HG03039 (cell line): ENCODE results near the gene PHACTR1.

Source experiments
- ATAC-seq: cut with Tn5 transposase; IDR thresholded peaks from one replicate; pipeline ENCODE4 v1.9.1; 2021; ENCODE audit warnings: mild to moderate bottlenecking, moderate library complexity; ENCODE audit not compliant: unreplicated experiment

PHACTR1 gene

GRCh38 chr6:13296536-13296997 is 580.0 kb downstream of the PHACTR1 start:
- ATAC-seq: no peak

- no peak for ATAC-seq
Measured at GRCh38 chr6:13297391-13297790, 580.8 kb downstream of the PHACTR1 start.

DNA sequence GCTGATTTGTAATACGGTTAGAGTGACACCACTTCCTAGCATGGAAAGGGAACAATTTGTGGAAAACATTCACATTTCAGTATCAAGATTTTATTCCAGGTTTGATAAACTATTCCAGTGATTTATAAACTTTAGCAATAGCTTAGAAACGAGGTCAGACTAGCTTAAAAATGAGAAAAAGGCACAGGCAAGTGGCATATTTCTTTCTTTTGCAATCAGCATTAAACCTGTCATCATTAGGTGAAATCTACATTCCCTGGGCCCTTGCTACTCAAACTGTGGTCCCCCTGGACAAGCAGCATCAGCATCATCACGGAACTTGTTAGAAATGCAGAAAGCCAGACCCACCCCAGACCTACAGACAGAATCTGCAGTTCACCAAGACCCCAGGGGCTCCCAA is 581.9 kb downstream of the PHACTR1 start:
- no peak for ATAC-seq

- ATAC-seq: no peak
Measured at GRCh38 chr6:13299403-13299821, 582.8 kb downstream of the PHACTR1 start.

DNA sequence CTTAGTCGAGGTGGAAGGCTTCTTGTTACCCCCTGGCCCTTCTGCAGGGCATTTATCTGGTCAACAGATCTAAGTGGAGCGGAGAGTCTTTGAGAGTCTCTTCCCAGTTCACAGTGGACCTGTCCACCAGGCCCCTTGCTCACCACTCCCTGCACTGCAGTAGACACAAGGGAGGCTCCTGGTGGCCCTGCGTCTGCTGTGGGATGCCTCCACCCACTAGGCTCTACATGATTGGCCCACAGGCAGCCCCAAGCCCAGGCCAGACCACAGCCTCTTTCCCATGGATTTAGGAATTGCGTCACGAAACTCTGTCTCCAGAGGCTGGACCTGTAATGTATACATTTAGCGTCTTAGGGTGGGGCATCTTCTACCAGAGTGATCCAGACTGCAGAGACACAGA is 583.4 kb downstream of the PHACTR1 start:
- ATAC-seq: no peak

DNA sequence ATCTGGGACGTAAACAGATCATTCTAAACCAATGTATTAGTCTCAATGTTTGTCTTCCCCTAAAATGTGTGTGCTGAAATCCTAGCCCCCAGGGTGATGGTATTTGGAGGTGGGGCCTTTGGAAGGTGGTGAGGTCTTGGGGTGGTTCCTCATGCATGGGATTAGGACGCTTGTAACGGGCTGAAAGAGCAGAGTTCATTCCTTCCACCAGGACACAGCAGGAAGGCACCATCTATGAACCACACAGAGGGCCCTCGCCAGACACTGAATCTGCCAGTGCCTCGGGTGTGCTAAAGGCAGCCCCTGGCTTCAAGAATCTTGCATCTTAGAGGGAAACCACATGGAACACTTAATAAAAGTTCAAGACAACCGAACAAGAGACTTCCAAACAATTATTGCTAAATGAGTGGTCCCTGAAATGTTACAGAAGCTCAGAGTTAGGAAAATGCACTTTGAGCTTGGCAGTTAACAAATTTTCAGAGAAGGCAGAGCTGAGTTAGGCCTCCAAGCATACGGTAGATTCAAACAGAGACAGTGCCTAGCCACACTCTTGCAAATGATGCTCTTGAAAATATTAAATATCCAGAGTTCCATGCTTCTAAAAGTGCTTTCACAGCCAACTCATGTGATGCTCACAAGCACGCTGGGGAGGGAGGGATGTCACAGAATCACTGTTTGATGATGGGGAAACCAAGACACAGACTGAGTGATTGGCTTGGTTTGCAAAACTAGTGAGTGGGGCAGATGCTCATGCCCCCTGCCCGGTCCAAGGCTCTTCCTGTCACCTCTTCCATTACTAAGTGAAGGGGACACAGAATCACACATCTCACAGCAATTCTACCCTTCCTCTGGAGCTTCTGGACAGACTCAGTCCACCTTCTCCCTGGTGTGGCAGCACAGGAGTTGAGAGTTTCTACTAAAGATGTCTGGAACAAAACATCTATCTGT is 584.4 kb downstream of the PHACTR1 start:
- ATAC-seq: no peak

DNA sequence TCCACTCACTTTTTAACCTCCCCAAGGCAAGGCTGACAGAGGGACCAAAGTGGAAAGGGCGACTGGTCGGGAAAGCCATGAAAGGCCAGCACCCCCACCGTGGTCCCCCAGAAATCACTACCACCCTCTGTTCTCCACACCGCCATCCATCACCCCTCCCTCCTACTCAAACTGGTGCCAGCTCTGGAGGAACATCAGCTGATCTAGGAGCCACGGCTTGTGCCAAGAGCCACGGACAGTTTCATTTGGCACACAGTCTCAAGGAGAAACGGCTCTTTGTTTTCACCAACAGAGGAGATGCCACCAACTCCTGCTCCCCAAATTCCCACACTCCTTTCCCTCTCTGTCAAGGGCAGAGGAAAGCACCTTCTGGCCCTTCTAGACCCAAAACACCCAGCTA is 585.7 kb downstream of the PHACTR1 start:
- ATAC-seq: no peak

GRCh38 chr6:13302751-13303667 is 586.4 kb downstream of the PHACTR1 start:
- peak; percentile 51 for ATAC-seq

DNA sequence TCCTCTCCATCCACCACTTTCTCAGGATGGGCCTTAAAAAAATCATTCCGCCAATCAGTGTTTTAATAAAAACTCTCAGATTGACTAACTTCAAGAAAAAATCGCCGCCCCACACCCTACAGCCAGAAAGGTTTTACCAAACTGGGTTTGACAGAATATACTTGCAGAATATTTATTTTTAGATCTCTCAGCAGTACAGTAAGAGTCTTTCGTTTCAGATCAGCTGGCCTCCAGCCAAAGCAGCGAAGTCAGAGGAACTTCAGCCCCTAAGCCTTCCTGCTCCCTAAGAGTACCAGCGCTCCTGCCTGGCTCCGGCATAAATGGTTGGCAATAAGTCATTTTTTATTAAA is 587.1 kb downstream of the PHACTR1 start:
- ATAC-seq: peak; percentile 51

DNA sequence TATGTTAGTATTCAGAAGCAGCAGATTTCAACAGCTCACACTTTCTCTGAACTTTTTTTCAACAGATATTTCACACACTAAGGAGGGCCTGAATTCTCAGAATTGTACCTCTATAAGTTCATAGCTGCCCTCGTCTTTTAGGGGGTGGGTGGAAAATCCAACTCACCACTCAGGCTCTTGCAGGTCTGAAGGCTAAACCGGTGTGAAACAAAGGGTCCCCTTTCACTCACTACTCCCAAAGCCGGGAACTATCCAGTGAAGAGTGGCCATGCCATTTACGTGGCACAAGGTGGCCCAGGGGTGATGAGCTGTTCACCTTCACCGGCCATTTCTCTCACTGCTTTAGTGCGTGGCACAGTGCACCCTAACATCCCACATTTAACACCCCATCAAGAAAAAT is 587.5 kb downstream of the PHACTR1 start:
- ATAC-seq: no peak

- ATAC-seq: no peak
Measured at GRCh38 chr6:13304580-13305260, 588.2 kb downstream of the PHACTR1 start.

- ATAC-seq: no peak
Measured at GRCh38 chr6:13305288-13305687, 588.7 kb downstream of the PHACTR1 start.

GRCh38 chr6:13305791-13306190 is 589.2 kb downstream of the PHACTR1 start:
- ATAC-seq: no peak

- ATAC-seq: no peak
Measured at GRCh38 chr6:13307508-13307995, 591.0 kb downstream of the PHACTR1 start.

DNA sequence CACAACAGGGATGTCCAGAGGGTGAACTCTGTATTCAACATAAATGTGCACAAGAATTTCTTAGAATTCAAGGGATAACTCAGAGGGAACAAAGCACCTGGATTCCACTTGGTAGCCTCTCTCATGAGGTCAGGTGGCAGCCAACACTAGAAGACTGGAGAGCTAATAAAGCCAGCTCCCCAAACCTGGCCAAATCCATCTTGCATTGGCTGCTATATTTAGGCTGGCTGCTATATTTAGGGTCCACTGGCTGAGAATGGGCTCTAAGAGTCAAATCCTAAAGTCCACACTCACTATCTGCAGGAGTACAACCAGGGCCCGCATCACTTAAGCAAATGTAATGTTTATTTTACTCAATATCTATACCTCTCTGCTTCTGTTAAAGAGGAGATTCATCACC is 591.8 kb downstream of the PHACTR1 start:
- ATAC-seq: no peak

- no peak for ATAC-seq
Measured at GRCh38 chr6:13311155-13311554, 594.6 kb downstream of the PHACTR1 start.

- ATAC-seq: no peak
Measured at GRCh38 chr6:13314806-13315205, 598.2 kb downstream of the PHACTR1 start.

DNA sequence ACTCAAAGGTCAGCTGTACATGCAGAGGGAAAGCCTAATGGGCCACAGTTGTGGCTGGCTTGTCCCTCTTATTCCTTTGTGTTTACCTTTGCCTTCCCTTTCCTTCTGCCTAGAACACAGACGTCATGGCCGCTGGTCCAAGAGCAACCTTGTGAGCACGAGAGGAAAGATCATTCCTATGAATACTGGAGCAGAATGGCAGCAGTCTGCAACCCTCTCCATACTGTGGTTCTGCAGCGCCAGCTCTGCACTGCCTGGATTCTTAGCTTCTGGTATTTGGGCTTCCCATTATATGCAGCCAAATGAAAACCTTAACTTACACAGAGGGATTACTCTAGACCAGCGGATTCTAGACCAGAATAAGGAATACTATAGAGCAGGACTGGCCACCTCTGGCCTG is 599.3 kb downstream of the PHACTR1 start:
- no peak for ATAC-seq

DNA sequence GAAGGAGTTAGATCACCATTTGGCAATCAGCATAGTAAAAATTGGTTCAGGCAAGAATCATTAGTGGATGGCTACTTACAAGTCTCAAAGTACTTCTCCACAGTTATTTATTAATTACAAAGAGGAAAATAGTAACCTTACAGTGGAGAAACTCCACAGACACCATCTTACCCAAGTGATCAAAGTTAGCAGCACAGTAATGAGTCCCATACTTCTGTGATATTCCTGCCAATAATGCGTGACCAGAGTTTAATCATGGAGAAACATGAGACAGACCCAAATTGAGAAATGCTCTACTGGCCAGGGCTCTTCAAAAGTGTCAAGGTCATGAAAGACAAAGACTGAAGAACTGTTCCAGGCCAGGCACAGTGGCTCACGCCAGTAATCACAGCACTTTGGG is 602.3 kb downstream of the PHACTR1 start:
- ATAC-seq: no peak

- ATAC-seq: no peak
Measured at GRCh38 chr6:13319891-13320564, 603.5 kb downstream of the PHACTR1 start.
